IPS-20b (cell line): ENCODE data around the gene NECAB3.
"Not testable (repeated sequence)": the region's sequence is repeated elsewhere in the genome, so short reads cannot be mapped to it uniquely, and the experiment has no call there.

Experiments
- H3K27ac ChIP-seq: one replicate; pipeline ENCODE4 v1.5.1; 2013; ENCODE audit warnings: low read length
- H3K27me3 ChIP-seq: 2 replicates; pipeline ENCODE4 v1.6.1; 2013; ENCODE audit warnings: mild to moderate bottlenecking, low read length, inconsistent platforms; ENCODE audit not compliant: insufficient read depth
- H3K36me3 ChIP-seq: 2 replicates; pipeline ENCODE4 v1.6.1; 2013; ENCODE audit warnings: low read depth, mild to moderate bottlenecking, inconsistent platforms, low read length, moderate library complexity; ENCODE audit not compliant: insufficient read depth
- H3K4me1 ChIP-seq: 2 replicates; pipeline ENCODE4 v1.6.1; 2013; ENCODE audit warnings: mild to moderate bottlenecking, control low read depth, inconsistent platforms, low read length, moderate library complexity; ENCODE audit not compliant: insufficient read depth
- H3K4me3 ChIP-seq: 2 replicates; pipeline ENCODE4 v1.5.1; 2013; ENCODE audit warnings: mild to moderate bottlenecking, low read length, inconsistent platforms
- H3K9ac ChIP-seq: 2 replicates; pipeline ENCODE4 v1.6.1; 2013; ENCODE audit warnings: low read depth, mild to moderate bottlenecking, inconsistent platforms, low read length, moderate library complexity
- H3K9me3 ChIP-seq: 2 replicates; pipeline ENCODE4 v1.6.1; 2013; ENCODE audit warnings: mild to moderate bottlenecking, low read depth, low read length, inconsistent platforms; ENCODE audit not compliant: insufficient read depth

Gene NECAB3

DNA sequence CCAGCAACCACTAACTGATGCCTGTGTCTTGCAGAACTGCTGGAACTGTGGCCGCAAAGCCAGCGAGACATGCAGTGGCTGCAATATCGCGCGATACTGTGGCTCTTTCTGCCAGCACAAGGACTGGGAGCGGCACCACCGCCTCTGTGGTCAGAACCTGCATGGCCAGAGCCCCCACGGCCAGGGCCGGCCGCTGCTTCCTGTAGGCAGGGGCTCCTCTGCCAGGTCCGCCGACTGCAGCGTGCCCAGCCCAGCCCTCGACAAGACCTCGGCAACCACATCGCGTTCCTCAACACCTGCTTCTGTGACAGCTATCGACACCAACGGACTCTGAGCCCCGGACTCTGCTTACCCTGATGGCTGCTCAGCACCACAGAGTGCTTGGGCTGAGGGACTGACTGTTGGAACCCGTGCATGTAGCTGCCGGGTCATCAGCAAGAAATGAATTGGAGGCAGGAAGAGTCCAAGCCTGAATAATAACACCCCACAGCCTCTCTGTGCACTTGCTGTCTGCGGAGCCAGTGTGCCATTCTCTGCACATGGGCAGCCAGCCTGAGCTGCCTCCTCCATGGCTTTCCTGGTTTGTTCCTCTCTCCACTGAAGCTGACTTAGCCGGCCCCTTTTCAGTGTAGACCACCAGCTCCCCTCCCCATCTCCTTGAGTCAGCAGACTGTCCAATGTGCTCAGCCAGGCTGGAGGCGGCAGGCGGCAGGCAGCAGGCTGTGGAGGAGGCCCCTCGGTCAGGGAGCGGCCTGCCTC lies 29.7 kb downstream of the NECAB3 start:
- Histone ChIP-seq H3K36me3 (peaks cover 25% of the 10 kb centered on the region), H3K9me3 (no peaks in the 10 kb centered on the region), H3K4me3 (no peak overlapping the region), H3K27ac (no peak overlapping the region), H3K9ac (no peak overlapping the region), H3K4me1 (no peaks in the 10 kb centered on the region), H3K27me3 (no peaks in the 10 kb centered on the region)

DNA sequence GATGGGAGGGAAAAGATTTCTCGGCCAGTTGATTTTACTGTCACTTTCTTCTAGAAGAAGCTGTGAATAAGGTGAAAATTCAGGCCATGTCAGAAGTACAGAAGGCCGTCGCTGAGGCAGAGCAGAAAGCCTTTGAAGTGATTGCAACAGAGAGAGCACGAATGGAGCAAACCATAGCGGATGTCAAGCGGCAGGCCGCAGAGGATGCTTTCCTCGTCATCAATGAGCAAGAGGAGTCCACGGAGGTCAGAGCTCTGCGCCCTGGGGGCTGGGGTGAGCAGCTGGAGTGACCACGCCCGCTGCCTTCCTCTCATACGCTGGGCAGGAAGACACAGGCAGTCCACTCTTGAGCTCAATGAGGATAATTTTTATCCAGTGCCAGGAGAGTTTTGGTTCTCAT lies 33.9 kb downstream of the NECAB3 start:
- H3K4me3 ChIP-seq = no peak overlapping the region
- H3K27me3 ChIP-seq = no peaks in the 10 kb centered on the region
- H3K36me3 ChIP-seq = peaks cover 34% of the 10 kb centered on the region
- H3K9me3 ChIP-seq = no peaks in the 10 kb centered on the region
- no peaks in the 10 kb centered on the region for H3K4me1 ChIP-seq
- no peak overlapping the region for H3K27ac ChIP-seq
- H3K9ac ChIP-seq = no peak overlapping the region

DNA sequence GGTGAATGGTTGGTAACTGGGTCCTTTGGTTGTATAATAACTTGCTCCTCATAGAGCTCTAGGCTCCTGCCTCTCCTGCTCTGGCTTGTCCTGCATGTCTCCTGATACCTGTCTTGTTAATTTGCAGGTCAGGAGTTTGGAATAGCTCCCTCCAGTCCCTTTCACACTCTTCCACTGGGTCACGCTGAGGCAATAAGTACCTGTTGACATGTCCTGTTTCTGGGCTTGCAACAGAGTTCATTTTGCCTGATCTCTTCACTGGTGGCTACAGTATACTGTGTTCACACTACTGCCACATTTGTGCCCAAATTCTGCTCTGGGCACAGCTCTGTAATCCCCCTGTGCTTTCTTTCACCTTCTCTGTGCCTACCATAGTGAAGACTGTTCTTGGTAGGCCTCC lies 37.5 kb downstream of the NECAB3 start:
- Histone ChIP-seq H3K36me3 (peaks cover 21% of the 10 kb centered on the region), H3K4me1 (no peaks in the 10 kb centered on the region), H3K9me3 (no peaks in the 10 kb centered on the region), H3K27me3 (no peaks in the 10 kb centered on the region), H3K4me3 (no peak overlapping the region), H3K27ac (no peak overlapping the region), H3K9ac (no peak overlapping the region)

DNA sequence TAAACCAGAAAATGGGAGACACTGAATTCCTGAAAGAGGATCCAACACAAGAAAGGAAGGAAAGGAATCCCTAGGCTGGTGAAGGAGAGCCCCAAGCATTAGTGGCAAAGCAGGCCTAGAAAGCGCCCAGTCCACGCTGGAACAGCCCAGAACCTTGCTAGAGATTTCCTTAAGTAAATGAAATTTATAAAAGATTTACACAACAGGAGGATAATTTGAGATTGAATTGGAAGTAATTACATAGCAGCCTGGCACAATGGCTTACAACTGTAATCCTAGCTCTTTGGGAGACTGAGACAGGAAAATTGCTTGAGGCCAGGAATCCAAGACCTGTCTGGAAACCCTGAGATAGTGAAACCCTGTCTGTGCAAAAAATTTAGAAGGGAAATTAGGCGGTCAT lies 38.9 kb downstream of the NECAB3 start:
- H3K27ac ChIP-seq = no peak overlapping the region
- no peak overlapping the region for H3K4me3 ChIP-seq
- H3K36me3 ChIP-seq = peaks cover 26% of the 10 kb centered on the region
- no peaks in the 10 kb centered on the region for H3K27me3 ChIP-seq
- H3K9me3 ChIP-seq = no peaks in the 10 kb centered on the region
- no peak overlapping the region for H3K9ac ChIP-seq
- no peaks in the 10 kb centered on the region for H3K4me1 ChIP-seq

DNA sequence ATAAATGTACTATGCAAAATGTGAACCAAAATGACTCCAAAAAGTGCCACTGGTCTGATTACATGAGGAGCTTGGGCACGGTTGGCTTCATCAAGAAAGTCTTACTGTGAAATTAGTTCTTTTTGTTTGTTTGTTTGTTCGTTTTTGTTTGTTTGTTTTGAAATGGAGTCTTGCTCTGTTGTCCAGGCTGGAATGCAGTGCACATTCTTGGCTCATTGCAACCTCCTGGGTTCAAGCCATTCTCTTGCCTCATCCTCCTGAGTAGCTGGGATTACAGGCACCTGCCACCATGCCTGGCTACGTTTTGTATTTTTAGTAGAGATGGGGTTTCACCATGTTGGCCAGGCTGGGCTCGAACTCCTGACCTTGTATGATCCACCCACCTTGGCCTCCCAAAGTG lies 42.3 kb downstream of the NECAB3 start:
- not testable (repeated sequence) for H3K27me3 ChIP-seq, H3K4me3 ChIP-seq, H3K4me1 ChIP-seq, H3K9ac ChIP-seq, H3K9me3 ChIP-seq, H3K27ac ChIP-seq
- H3K36me3 ChIP-seq = peaks cover 36% of the 10 kb centered on the region

DNA sequence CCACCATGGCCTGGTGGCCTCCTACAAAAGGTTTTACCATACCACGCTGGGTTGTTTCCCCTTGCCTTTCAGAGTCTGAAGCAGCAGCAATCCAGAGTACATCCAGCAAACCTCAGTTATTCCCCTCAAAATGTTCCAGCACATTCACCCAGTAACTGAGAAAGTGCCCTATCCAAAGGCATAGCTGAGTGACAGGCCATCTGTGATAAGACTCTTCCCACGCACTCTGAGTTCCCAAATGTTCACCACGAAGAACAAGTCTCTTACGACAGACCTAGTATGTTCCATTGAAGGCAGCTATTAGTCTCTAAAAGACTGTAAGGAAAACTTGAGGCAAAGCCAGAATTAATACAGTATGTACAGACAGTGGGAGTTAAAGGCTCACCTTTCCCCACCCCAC lies 43.7 kb downstream of the NECAB3 start:
- Histone ChIP-seq H3K9ac (no peak overlapping the region), H3K4me3 (no peak overlapping the region), H3K27me3 (no peaks in the 10 kb centered on the region), H3K4me1 (no peaks in the 10 kb centered on the region), H3K27ac (no peak overlapping the region), H3K9me3 (no peaks in the 10 kb centered on the region), H3K36me3 (peaks cover 31% of the 10 kb centered on the region)

DNA sequence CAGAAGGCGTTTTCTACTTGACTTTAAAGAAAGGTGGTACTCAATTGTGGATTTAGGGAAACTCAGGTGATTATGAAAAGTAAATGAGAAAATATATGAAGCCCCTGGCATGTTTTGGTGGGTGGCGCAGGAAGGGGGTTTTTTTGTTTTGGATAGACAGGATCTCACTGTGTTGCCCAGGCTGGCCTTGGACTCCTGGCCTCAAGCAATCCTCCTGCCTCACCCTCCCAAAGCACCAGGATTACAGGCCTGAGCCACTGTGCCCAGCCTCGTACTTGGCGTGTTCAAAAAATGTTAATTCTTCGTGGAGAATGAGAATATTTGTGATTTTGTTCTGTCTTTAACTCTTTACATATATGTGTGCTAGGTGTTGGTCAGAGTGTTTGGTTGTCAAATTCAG lies 44.2 kb downstream of the NECAB3 start:
- Histone ChIP-seq H3K9me3 (no peaks in the 10 kb centered on the region), H3K36me3 (peaks cover 31% of the 10 kb centered on the region), H3K9ac (no peak overlapping the region), H3K4me3 (no peak overlapping the region), H3K27me3 (no peaks in the 10 kb centered on the region), H3K27ac (no peak overlapping the region), H3K4me1 (no peaks in the 10 kb centered on the region)

DNA sequence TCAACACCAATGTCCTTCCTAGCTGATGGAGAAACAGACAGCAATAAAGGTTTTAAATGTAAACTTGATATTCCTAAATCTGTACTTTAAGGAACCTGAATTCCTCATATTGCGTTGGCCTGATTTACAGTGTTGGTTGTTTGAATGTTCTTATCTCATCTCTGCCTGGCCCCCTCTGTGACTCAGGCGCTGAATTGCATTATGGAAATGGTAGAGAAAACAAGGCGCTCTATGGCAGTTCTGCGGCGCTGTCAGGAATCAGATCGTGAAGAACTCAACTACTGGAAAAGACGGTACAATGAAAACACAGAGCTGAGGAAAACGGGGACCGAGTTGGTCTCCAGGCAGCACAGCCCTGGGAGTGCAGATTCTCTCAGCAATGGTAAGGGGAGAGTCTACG lies 44.7 kb downstream of the NECAB3 start:
- Histone ChIP-seq H3K4me3 (no peak overlapping the region), H3K4me1 (no peaks in the 10 kb centered on the region), H3K27me3 (no peaks in the 10 kb centered on the region), H3K9me3 (no peaks in the 10 kb centered on the region), H3K9ac (no peak overlapping the region), H3K36me3 (peaks cover 31% of the 10 kb centered on the region), H3K27ac (no peak overlapping the region)

DNA sequence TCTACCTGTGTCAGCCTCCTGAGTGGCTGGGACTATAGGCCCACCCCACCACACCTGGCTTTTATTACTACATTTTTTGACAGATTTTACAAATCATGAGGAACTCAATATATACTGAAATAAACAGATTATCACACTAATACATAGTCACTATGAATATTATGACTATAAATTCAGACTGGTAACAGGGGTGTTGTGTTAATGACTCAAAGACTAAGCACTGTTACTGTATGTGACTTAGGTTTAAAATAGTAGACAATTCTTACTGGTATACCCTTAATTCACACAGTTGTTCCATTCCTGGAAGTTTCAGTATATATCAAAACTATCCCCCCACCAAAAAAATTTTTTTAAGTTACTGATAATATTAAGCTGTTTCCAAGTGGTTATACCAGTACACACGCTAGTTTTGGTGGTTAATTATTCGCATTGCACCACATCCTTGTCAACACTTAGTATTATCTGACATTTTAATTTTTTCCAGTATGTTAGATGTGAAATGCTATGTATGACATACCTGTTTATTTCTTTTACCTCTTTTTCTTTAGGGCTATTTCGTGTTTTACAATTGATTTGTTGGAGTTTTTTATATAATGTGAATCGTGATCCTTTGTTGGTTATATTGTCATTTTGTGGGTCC lies 46.5 kb downstream of the NECAB3 start:
- Histone ChIP-seq H3K9ac (no peak overlapping the region), H3K27me3 (no peaks in the 10 kb centered on the region), H3K4me1 (no peaks in the 10 kb centered on the region), H3K9me3 (no peaks in the 10 kb centered on the region), H3K36me3 (peaks cover 40% of the 10 kb centered on the region), H3K27ac (no peak overlapping the region), H3K4me3 (no peak overlapping the region)

DNA sequence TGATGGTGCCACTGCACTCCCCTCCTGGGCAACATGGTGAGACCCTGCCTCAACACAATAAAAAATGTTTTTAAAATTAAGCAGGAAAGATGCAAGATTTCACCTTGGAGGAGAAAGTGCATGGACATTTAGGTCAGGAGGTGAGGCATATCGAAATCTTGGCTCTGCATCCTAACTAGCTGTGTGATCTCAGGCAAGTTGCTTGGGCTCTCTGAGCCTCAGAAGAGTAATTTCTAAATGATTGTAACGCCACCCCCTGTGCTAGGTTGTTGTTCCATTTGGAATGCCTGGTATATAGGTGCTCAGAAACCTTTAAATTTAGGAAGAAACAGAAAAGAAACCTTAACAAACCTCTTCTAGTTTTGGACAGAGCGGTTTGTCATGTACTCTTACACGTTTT lies 48.0 kb downstream of the NECAB3 start:
- Histone ChIP-seq H3K36me3 (peaks cover 40% of the 10 kb centered on the region), H3K27me3 (no peaks in the 10 kb centered on the region), H3K27ac (no peak overlapping the region), H3K4me1 (no peaks in the 10 kb centered on the region), H3K9ac (no peak overlapping the region), H3K4me3 (no peak overlapping the region), H3K9me3 (no peaks in the 10 kb centered on the region)

DNA sequence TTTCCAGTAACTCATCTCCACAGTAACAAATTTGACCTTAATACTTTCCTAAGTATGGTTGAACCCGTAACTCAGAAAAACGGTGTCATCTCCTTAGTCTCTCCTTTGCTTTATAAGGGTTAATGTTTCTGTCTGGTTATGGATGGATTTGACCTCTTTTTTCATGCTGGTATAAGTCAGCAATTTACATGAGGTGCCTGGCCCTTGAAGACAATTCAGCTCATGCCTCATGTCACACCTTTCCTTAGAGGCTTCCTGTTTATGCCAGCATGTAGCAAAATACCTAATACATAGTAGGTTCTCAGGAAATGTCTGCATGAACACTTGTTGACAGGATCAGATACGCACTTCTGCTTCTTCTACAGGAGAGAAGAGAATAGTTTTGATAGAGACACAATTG lies 49.8 kb downstream of the NECAB3 start:
- H3K9ac ChIP-seq = no peak overlapping the region
- no peak overlapping the region for H3K27ac ChIP-seq
- H3K9me3 ChIP-seq = no peaks in the 10 kb centered on the region
- no peaks in the 10 kb centered on the region for H3K4me1 ChIP-seq
- H3K4me3 ChIP-seq = no peak overlapping the region
- no peaks in the 10 kb centered on the region for H3K27me3 ChIP-seq
- peaks cover 25% of the 10 kb centered on the region for H3K36me3 ChIP-seq

DNA sequence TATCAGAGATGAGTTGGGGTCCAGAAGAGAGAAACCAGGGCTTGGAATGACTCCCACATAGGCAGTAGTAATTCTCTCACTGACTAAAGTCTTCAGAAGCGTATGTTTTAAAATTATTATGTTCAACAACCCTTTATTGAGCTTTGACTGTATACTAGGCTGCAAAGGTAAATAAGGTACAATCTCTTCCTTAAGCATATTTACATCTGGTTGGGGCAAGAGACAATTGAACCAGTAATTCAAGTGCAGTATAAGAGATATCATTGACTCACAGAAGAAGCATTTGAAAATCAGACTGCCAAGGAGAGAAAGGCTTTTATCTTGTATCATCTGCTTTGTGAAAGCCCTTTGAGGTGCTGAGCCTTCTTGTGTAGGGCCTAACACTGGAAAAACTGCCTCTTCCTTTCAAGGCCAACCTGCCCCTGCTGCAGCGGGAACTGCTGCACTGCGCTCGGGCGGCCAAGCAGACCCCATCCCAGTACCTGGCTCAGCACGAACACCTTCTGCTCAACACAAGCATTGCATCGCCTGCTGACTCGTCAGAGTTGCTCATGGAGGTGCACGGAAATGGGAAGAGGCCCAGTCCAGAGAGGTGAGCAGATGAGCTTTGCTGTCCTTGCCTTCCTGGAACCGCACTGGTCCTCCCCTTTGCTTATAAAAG lies 51.4 kb downstream of the NECAB3 start:
- H3K36me3 ChIP-seq = peaks cover 10% of the 10 kb centered on the region

More for the DNA sequence above, 51.4 kb downstream of the NECAB3 start:
- Histone ChIP-seq H3K27me3 (no peaks in the 10 kb centered on the region), H3K27ac (no peak overlapping the region), H3K4me1 (no peaks in the 10 kb centered on the region), H3K4me3 (no peak overlapping the region), H3K9me3 (no peaks in the 10 kb centered on the region), H3K9ac (no peak overlapping the region)
